Measurements from ENCODE around the gene SLC34A3.

The SLC34A3 gene

GRCh38 chr9:137275588-137276472, 45.1 kb downstream of the SLC34A3 start:
- DNase-seq (ENCODE audit: low spot score), result no peak

- DNase-seq (ENCODE audit: low spot score), result no peak
These were observed 46.0 kb downstream of the SLC34A3 start for GRCh38 chr9:137276473-137277328.

- no peak for DNase-seq (ENCODE audit: low spot score)
These were observed 46.8 kb downstream of the SLC34A3 start, which contains the start of gene TOR4A for GRCh38 chr9:137277329-137278041. TSS of gene TOR4A (plus strand) at chr9:137277726. CDS start at chr9:137278690, 964 bp downstream.

- no peak for DNase-seq (ENCODE audit: low spot score)
These were observed 47.5 kb downstream of the SLC34A3 start for GRCh38 chr9:137278061-137278701.

GRCh38 chr9:137278721-137279711, 48.3 kb downstream of the SLC34A3 start:
- DNase-seq (ENCODE audit: low spot score), result no peak

- no peak for DNase-seq (ENCODE audit: low spot score)
These were observed 49.2 kb downstream of the SLC34A3 start for GRCh38 chr9:137279741-137280473.

GRCh38 chr9:137280474-137281344, 50.0 kb downstream of the SLC34A3 start:
- no peak for DNase-seq (ENCODE audit: low spot score)

GRCh38 chr9:137281345-137282116, 50.8 kb downstream of the SLC34A3 start:
- no peak for DNase-seq (ENCODE audit: low spot score)

All from hematopoietic multipotent progenitor cell treated with erythropoietin and hydrocortisone succinate and interleukin-3 and kit ligand, for 15 days (in vitro differentiated cells).